IMR-90 (cell line): Measurements from ENCODE around the gene HS6ST3.

ENCODE experiments used
- BHLHE40 ChIP-seq: fragments of 150-350 bp; IDR thresholded peaks from 2 replicates; pipeline ENCODE4 v1.6.1; 2016; ENCODE audit warnings: mild to moderate bottlenecking, low read depth, low read length
- CTCF ChIP-seq: conservative IDR thresholded peaks from 2 replicates; pipeline ENCODE4 v1.5.1; 2012; ENCODE audit warnings: mild to moderate bottlenecking, low read depth, low read length, improper control_type of control experiment
- POLR2A ChIP-seq: IDR thresholded peaks from 2 replicates; pipeline ENCODE4 v1.6.1; 2012; ENCODE audit warnings: mild to moderate bottlenecking, low read depth, low read length
- RAD21 ChIP-seq: IDR thresholded peaks from 2 replicates; pipeline ENCODE4 v1.6.1; 2012; ENCODE audit warnings: low read length, improper control_type of control experiment
- SMC3 ChIP-seq: fragments of 150-350 bp; IDR thresholded peaks from 2 replicates; pipeline ENCODE4 v1.6.1; 2016; ENCODE audit warnings: low read depth, mild to moderate bottlenecking, antibody characterized with exemption, low read length, moderate library complexity

GRCh38 chr13:96178759-96179158, 88.9 kb downstream of the HS6ST3 start:
- TF ChIP-seq CTCF = no peak
- no peak for TF ChIP-seq BHLHE40
- no peak for TF ChIP-seq POLR2A
- no peak for TF ChIP-seq SMC3
- TF ChIP-seq RAD21 = no peak
